Keratinocyte (primary cell): ENCODE results near the gene POLR2L. TPM values are rescaled to one million over a fixed set of nuclear protein-coding genes. Genes with fewer than 3 reads are reported as not detected.

Experiments used
- DNase-seq: peaks from one replicate; pipeline ENCODE4 v3.0.0-alpha.2; 2011; ENCODE audit warnings: low read depth, missing footprints, low spot score
- FAIRE-seq: peaks from 2 replicates; lab custom pipeline; 2011; peaks lifted over from hg19 to GRCh38; lab: Jason Lieb, UNC
- H2AFZ ChIP-seq: 2 replicates; pipeline ENCODE4 v1.6.0; 2012; ENCODE audit warnings: low read length, control low read depth, inconsistent platforms; ENCODE audit not compliant: control insufficient read depth
- H3K27ac ChIP-seq: 2 replicates; pipeline ENCODE4 v1.5.1; 2011; ENCODE audit warnings: low read length; ENCODE audit not compliant: control insufficient read depth, insufficient read depth
- H3K27me3 ChIP-seq: 3 replicates; pipeline ENCODE4 v1.6.0; 2011; ENCODE audit warnings: low read length; ENCODE audit not compliant: control insufficient read depth, insufficient read depth; ENCODE audit errors: extremely low read depth
- H3K36me3 ChIP-seq, 2 experiments: 2 replicates in 1 of 2; 3 replicates in 1 of 2; pipeline ENCODE4 v1.5.1; 2011; ENCODE audit warnings: low read length in 2 of 2, mild to moderate bottlenecking in 1 of 2; ENCODE audit not compliant: control insufficient read depth in 2 of 2, insufficient read depth in 2 of 2; ENCODE audit errors: extremely low read depth in 1 of 2
- H3K4me1 ChIP-seq: 3 replicates; pipeline ENCODE4 v1.5.1; 2011; ENCODE audit warnings: low read length; ENCODE audit not compliant: control insufficient read depth, insufficient read depth; ENCODE audit errors: extremely low read depth
- H3K4me2 ChIP-seq: 3 replicates; pipeline ENCODE4 v1.6.0; 2011; ENCODE audit warnings: low read depth, low read length; ENCODE audit not compliant: control insufficient read depth, insufficient read depth; ENCODE audit errors: extremely low read depth
- H3K4me3 ChIP-seq, 3 experiments: fragments of 200-600 bp in 1 of 3; sonication (generic) in 1 of 3; 2 replicates in 2 of 3; 3 replicates in 1 of 3; pipeline ENCODE4 v1.5.1; 2011 to 2016; ENCODE audit warnings: low read length in 3 of 3, mild to moderate bottlenecking in 3 of 3, control low read depth in 2 of 3, inconsistent platforms in 1 of 3, low read depth in 1 of 3, mixed read lengths in 1 of 3, mixed run types in 1 of 3, moderate library complexity in 1 of 3; ENCODE audit not compliant: control insufficient read depth in 2 of 3, insufficient read depth in 2 of 3; ENCODE audit errors: extremely low read depth in 1 of 3
- H3K79me2 ChIP-seq: 2 replicates; pipeline ENCODE4 v1.6.0; 2012; ENCODE audit warnings: low read length; ENCODE audit not compliant: control insufficient read depth, insufficient read depth
- H3K9ac ChIP-seq: 3 replicates; pipeline ENCODE4 v1.6.0; 2011; ENCODE audit warnings: low read length; ENCODE audit not compliant: control insufficient read depth, insufficient read depth; ENCODE audit errors: extremely low read depth
- H3K9me1 ChIP-seq: 3 replicates; pipeline ENCODE4 v1.6.0; 2011; ENCODE audit warnings: low read length; ENCODE audit not compliant: control insufficient read depth, insufficient read depth; ENCODE audit errors: extremely low read depth
- H3K9me3 ChIP-seq: 2 replicates; pipeline ENCODE4 v1.5.1; 2012; ENCODE audit warnings: low read depth, low read length; ENCODE audit not compliant: control insufficient read depth
- H4K20me1 ChIP-seq: 3 replicates; pipeline ENCODE4 v1.6.0; 2011; ENCODE audit warnings: low read length; ENCODE audit not compliant: control insufficient read depth, insufficient read depth; ENCODE audit errors: extremely low read depth
- EZH2 ChIP-seq: IDR thresholded peaks from one replicate; pipeline ENCODE4 v1.6.1; 2012; ENCODE audit warnings: inconsistent platforms, mild to moderate bottlenecking, low read length, moderate library complexity
- dilution Hi-C: fragments of 300-500 bp; cut with MboI; formaldehyde crosslinking; loops from one replicate; pipeline ENCODE4 v1.7.0; 2020; ENCODE audit warnings: low sequenced_read_pairs; ENCODE audit not compliant: extremely low pct_ligation_motif_present
- polyA plus RNA-seq, 5 experiments: library from polyadenylated mRNA; depleted of rRNA in 3 of 5; stranded (reverse) in 3 of 5; stranded (forward) in 1 of 5; unstranded in 1 of 5; fragments of >200 nt; gene quantifications; 1 replicate in 1 of 5; 2 replicates in 3 of 5; 3 replicates in 1 of 5; pipeline versions ENCODE4 v1.2.1 to v1.2.3, GENCODE V29; 2011 to 2012; ENCODE audit warnings: missing spikeins in 2 of 5, low read depth in 1 of 5, low replicate concordance in 1 of 5
- TF ChIP-seq, protein P1 (sequence below), 3 experiments: IDR thresholded peaks in 1 of 3; conservative IDR thresholded peaks in 1 of 3; optimal IDR thresholded peaks in 1 of 3; 2 replicates in 2 of 3; 3 replicates in 1 of 3; pipeline versions ENCODE3 to v1.5.1; 2011; ENCODE audit warnings: low read length in 3 of 3, mild to moderate bottlenecking in 3 of 3, moderate library complexity in 2 of 3, control low read depth in 1 of 3, inconsistent platforms in 1 of 3; ENCODE audit not compliant: insufficient read depth in 2 of 3; ENCODE audit errors: extremely low read depth in 1 of 3

POLR2L gene
- polyA plus RNA-seq, 1 donor (not counting 4 experiments of a cell fraction or from before 2014, with no cell fraction given): 145 TPM

DNA sequence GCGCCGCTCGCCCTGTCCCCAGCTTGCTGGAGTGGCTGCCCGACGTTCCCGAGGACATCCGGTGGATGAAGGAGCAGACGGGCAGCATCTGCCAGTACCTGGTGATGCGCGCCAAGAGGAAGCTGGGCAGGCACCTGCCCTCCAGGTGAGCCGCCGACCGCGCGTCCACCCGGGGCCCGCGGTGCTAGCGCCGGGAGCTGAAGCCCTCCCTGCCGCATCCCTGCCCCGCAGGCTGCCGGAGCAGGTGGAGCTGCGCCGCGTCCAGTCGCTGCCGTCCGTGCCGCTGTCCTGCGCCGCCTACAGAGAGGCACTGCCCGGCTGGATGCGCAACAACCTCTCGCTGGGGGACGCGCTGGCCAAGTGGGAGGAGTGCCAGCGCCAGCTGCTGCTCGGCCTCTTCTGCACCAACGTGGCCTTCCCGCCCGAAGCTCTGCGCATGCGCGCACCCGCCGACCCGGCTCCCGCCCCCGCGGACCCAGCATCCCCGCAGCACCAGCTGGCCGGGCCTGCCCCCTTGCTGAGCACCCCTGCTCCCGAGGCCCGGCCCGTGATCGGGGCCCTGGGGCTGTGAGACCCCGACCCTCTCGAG is 17.9 kb downstream of the POLR2L start:
- no peak for DNase-seq
- no peak overlapping the region for H2AFZ ChIP-seq
- H4K20me1 ChIP-seq: no peaks in the 10 kb centered on the region
- dilution Hi-C loops: no loop called here
- H3K9ac ChIP-seq: no peak overlapping the region
- no peak overlapping the region for H3K4me2 ChIP-seq
- peaks cover 0 to 8% of the 10 kb centered on the region in 2 experiments for H3K36me3 ChIP-seq
- H3K9me3 ChIP-seq: no peaks in the 10 kb centered on the region
- peaks cover 7% of the 10 kb centered on the region for H3K9me1 ChIP-seq
- H3K4me3 ChIP-seq: no peak overlapping the region
- peaks cover 32% of the 10 kb centered on the region for H3K27me3 ChIP-seq
- H3K4me1 ChIP-seq: peaks cover 24% of the 10 kb centered on the region
- TF ChIP-seq, protein P1, sequence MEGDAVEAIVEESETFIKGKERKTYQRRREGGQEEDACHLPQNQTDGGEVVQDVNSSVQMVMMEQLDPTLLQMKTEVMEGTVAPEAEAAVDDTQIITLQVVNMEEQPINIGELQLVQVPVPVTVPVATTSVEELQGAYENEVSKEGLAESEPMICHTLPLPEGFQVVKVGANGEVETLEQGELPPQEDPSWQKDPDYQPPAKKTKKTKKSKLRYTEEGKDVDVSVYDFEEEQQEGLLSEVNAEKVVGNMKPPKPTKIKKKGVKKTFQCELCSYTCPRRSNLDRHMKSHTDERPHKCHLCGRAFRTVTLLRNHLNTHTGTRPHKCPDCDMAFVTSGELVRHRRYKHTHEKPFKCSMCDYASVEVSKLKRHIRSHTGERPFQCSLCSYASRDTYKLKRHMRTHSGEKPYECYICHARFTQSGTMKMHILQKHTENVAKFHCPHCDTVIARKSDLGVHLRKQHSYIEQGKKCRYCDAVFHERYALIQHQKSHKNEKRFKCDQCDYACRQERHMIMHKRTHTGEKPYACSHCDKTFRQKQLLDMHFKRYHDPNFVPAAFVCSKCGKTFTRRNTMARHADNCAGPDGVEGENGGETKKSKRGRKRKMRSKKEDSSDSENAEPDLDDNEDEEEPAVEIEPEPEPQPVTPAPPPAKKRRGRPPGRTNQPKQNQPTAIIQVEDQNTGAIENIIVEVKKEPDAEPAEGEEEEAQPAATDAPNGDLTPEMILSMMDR (optimal IDR thresholded peaks at IDR 0.05 in 1 of 3, IDR thresholded peaks at IDR 0.05 in 1 of 3, conservative IDR thresholded peaks at IDR 0.05 in 1 of 3; ENCODE audit: extremely low read depth in 1 of 3, insufficient read depth in 2 of 3, low read length in 3 of 3): no peak
- TF ChIP-seq EZH2: no peak
- peaks cover 6% of the 10 kb centered on the region for H3K79me2 ChIP-seq
- FAIRE-seq: no peak
- H3K27ac ChIP-seq: no peak overlapping the region

DNA sequence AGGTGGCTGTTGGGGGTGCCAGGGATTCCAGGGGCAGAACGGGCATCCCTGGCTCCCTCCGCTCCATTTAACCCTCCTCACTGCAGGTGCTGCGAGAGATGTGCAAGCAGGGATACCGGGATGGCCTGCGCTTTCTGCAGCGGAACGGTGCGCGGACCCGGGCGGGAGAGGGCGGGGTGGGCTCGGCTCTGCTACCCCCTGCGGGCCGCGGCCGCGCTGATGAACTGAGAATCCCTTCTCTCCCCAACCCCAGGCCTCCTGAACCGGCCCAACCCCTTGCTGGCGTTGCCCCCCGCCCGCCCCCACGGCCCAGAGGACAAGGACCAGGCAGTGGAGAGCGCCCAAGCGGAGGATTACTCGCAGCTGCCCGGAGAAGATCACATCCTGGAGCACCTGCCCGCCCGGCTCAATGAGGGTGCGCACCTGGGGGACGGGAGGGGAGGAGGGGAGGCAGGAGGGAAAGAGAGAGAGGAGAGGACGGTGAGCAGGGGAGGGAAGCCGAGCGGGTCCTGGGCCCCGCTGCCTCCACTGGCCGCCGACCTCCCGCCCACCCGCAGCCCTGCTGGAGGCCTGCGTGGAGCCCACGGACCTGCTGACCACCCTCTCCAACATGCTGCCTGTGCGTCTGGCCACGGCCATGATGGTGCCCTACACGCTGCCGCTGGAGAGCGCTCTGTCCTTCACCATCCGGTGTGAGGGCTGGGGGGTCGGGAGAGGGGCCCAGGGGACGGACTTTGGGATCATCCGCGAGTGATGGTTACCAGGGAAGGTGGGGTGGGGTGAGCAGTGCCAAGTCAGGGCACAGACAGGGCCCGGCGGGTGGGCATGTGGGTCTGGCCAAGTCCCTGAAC is 18.7 kb downstream of the POLR2L start:
- H3K27me3 ChIP-seq: peaks cover 24% of the 10 kb centered on the region
- H3K4me3 ChIP-seq: no peak overlapping the region
- TF ChIP-seq, protein P1 (optimal IDR thresholded peaks at IDR 0.05 in 1 of 3, IDR thresholded peaks at IDR 0.05 in 1 of 3, conservative IDR thresholded peaks at IDR 0.05 in 1 of 3; ENCODE audit: extremely low read depth in 1 of 3, insufficient read depth in 2 of 3, low read length in 3 of 3): no peak
- no peak for TF ChIP-seq EZH2
- peaks cover 7% of the 10 kb centered on the region for H3K9me1 ChIP-seq
- DNase-seq (no peak), FAIRE-seq (no peak)
- H3K4me1 ChIP-seq: peaks cover 24% of the 10 kb centered on the region
- no peak overlapping the region for H3K9ac ChIP-seq
- H3K9me3 ChIP-seq: no peaks in the 10 kb centered on the region
- no peaks in the 10 kb centered on the region for H4K20me1 ChIP-seq
- H3K36me3 ChIP-seq: peaks cover 0 to 8% of the 10 kb centered on the region in 2 experiments
- H3K27ac ChIP-seq: no peak overlapping the region
- dilution Hi-C loops: no loop called here
- no peak overlapping the region for H3K4me2 ChIP-seq
- H2AFZ ChIP-seq: no peak overlapping the region
- H3K79me2 ChIP-seq: peaks cover 6% of the 10 kb centered on the region
